ENCODE measurements around the gene OR2L8. TPM values are rescaled to one million over a fixed set of nuclear protein-coding genes. Genes with fewer than 3 reads are reported as not detected.

Gene OR2L8
- not detected in 2 replicates for total RNA-seq (2014; rRNA removed; shearing (Covaris generic))

- no peak for DNase-seq (ENCODE audit: low spot score)
Observed at GRCh38 chr1:247948558-247948957, at the start of gene OR2L8. TSS of gene OR2L8 (plus strand) at chr1:247948858. CDS start at chr1:247948858, 0 bp downstream.

- DNase-seq (ENCODE audit: low spot score) = no peak
Observed at GRCh38 chr1:247904122-247904521, 44.5 kb upstream of the OR2L8 start.

- no peak for DNase-seq (ENCODE audit: low spot score)
Observed at GRCh38 chr1:247905181-247905580, 43.5 kb upstream of the OR2L8 start.

GRCh38 chr1:247905910-247906503, 42.7 kb upstream of the OR2L8 start:
- no peak for DNase-seq (ENCODE audit: low spot score)

GRCh38 chr1:247906504-247907047, 42.1 kb upstream of the OR2L8 start:
- peak; percentile 77 for DNase-seq (ENCODE audit: low spot score)

- DNase-seq (ENCODE audit: low spot score) = no peak
Observed at GRCh38 chr1:247908766-247909165, 39.9 kb upstream of the OR2L8 start.

GRCh38 chr1:247913786-247914185, 34.9 kb upstream of the OR2L8 start:
- DNase-seq (ENCODE audit: low spot score) = no peak

GRCh38 chr1:247914941-247915662, 33.6 kb upstream of the OR2L8 start:
- peak; percentile 37 for DNase-seq (ENCODE audit: low spot score)

GRCh38 chr1:247919952-247920351, 28.7 kb upstream of the OR2L8 start, which contains the start of gene OR2T8:
TSS of gene OR2T8 (plus strand) at chr1:247920252. CDS start at chr1:247921018, 766 bp downstream.
- no peak for DNase-seq (ENCODE audit: low spot score)

- no peak for DNase-seq (ENCODE audit: low spot score)
Observed at GRCh38 chr1:247923941-247924340, 24.7 kb upstream of the OR2L8 start.

- DNase-seq (ENCODE audit: low spot score) = no peak
Observed at GRCh38 chr1:247924868-247925267, 23.8 kb upstream of the OR2L8 start, which contains the start of gene OR2AJ1. TSS of gene OR2AJ1 (plus strand) at chr1:247924889. CDS start at chr1:247933769, 8,880 bp downstream.

- no peak for DNase-seq (ENCODE audit: low spot score)
Observed at GRCh38 chr1:247933989-247934388, 14.7 kb upstream of the OR2L8 start.

- DNase-seq (ENCODE audit: low spot score) = no peak
Observed at GRCh38 chr1:247935781-247936180, 12.9 kb upstream of the OR2L8 start.

GRCh38 chr1:247936415-247936814, 12.2 kb upstream of the OR2L8 start:
- DNase-seq (ENCODE audit: low spot score) = no peak

- peak; percentile 57 for DNase-seq (ENCODE audit: low spot score)
Observed at GRCh38 chr1:247936965-247937734, 11.5 kb upstream of the OR2L8 start.

GRCh38 chr1:247942624-247943023, 6.0 kb upstream of the OR2L8 start:
- DNase-seq (ENCODE audit: low spot score) = no peak

- no peak for DNase-seq (ENCODE audit: low spot score)
Observed at GRCh38 chr1:247953408-247953807, 4.8 kb downstream of the OR2L8 start.

- peak; percentile 34 for DNase-seq (ENCODE audit: low spot score)
Observed at GRCh38 chr1:247961791-247962190, 13.1 kb downstream of the OR2L8 start.

- peak; percentile 87 for DNase-seq (ENCODE audit: low spot score)
Observed at GRCh38 chr1:247962911-247963588, 14.4 kb downstream of the OR2L8 start.

GRCh38 chr1:247964933-247965332, 16.3 kb downstream of the OR2L8 start, which contains the start of gene OR2AK2:
TSS of gene OR2AK2 (plus strand) at chr1:247965233. CDS start at chr1:247965377, 144 bp downstream.
- no peak for DNase-seq (ENCODE audit: low spot score)

- no peak for DNase-seq (ENCODE audit: low spot score)
Observed at GRCh38 chr1:247966532-247967204, 18.0 kb downstream of the OR2L8 start.

All from H4 (cell line).